Activated CD8-positive, alpha-beta memory T cell treated with anti-CD3 and anti-CD28 coated beads, Interleukin-2, amount 50 U/mL, for 24 hours (primary cell): Measurements from ENCODE around the gene FSHR.

ENCODE experiments used
- DNase-seq: peaks from one replicate; pipeline ENCODE4 v3.0.0-alpha.2; 2020; ENCODE audit errors: extremely low read depth

The FSHR gene, protein sequence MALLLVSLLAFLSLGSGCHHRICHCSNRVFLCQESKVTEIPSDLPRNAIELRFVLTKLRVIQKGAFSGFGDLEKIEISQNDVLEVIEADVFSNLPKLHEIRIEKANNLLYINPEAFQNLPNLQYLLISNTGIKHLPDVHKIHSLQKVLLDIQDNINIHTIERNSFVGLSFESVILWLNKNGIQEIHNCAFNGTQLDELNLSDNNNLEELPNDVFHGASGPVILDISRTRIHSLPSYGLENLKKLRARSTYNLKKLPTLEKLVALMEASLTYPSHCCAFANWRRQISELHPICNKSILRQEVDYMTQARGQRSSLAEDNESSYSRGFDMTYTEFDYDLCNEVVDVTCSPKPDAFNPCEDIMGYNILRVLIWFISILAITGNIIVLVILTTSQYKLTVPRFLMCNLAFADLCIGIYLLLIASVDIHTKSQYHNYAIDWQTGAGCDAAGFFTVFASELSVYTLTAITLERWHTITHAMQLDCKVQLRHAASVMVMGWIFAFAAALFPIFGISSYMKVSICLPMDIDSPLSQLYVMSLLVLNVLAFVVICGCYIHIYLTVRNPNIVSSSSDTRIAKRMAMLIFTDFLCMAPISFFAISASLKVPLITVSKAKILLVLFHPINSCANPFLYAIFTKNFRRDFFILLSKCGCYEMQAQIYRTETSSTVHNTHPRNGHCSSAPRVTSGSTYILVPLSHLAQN

DNA sequence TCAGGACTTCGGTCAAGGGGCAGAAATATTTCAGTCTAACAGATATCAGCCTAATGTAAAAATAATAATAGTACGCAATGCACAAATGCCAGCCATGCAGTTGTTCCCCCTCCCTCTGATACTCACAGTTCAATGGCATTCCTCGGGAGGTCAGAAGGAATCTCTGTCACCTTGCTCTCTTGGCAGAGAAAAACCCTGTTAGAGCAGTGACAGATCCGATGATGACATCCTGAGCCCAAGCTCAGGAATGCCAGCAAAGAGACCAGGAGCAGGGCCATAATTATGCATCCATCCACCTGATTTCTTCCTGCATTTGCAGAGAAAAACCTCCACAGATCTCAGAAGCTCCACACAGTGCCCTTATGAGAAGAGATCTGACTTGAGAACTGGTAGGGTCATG, at the start of gene FSHR:
Gene FSHR (minus strand): TSS at position 376 of the 400 bp plus-strand sequence. CDS start 98 bp downstream, at position 278.
- DNase-seq, result no peak

DNA sequence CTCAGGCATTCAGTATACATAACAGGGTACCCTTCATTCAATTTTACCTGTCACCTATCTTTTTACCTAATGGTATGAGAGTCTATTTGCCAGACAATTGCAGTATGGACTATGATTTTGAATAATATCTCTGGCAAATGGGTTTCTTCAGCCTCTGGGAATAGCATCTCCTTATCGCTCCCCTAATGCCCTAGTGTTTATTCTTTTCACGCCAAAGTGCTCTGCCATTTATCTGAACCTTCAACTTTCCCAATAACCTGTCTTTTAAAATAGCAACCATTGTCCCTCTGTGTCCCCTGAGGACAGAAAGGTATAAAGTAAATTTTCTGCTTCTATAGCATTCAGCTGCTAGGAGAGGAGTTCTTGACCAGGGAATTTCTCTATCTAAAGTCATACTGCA, 45.0 kb upstream of the FSHR start:
- no peak for DNase-seq

DNA sequence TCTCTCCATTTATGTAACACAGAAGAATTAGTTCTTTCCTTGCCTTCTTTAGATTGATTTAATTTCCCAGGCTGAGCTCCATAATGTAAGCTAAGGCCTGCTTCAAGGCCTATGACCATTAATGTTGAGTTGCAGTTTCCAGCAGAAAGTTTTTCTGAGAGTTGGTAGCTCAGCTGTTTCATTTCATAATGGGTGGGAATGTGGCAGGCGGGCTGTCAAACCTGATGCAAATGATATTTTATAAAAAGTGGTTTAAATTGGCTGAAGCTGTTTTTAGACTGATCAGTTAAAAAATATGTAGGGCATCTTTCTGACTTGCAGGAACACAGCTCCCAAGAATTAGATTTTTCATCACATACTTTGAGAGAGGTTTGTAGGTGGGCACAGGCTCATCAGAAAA, 40.4 kb upstream of the FSHR start:
- no peak for DNase-seq

DNA sequence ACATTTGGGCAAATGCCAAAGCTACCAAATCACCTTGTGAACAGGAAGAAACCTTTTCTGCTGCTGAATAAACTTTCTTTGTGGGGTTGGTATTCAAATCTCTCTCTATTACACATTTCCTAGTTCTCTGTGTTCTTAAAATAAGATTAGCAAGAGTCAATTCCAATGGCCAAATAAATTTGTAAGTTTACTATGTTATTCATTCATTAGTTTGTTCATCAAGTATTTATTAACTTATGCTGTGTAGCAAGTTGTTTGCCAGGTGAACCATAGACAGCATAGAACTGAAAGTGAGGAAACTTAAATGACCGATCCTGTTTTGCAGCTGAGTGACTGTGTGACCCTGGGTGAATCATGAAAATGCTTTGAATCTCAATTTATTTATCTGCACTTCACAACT, 37.7 kb upstream of the FSHR start:
- no peak for DNase-seq

DNA sequence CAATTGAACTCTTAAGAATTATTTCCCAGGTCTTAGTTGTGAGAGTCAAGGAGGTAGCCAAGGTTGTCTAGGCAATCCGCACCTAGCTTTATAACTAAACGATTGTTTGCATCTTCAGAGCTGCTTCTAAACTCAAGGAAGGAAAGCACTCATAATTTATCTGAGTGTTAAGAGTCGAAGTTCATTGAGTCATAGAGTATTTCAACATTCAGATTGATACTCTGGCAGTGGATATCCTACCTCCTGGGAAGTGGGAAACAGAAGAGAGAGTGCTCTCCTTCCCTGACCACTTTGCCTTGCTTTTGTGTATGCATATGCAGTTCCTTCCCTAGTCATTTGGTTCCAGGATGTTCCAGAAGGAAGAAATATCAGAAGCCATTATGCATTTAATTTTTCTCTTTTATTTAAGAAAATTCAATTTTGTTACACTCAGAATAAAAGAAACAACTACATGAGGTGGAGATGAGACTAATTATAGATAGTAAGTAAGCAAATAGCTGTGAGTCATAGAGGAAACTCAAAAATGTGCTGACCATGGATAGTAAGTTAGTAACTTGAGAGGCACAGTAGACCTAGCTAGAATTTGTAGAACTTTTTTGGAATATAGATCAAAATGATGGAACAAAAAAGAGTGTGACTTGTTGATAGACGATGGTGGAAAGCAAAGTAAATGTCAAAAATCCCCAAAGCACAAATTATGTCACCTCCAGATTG, 35.4 kb upstream of the FSHR start:
- no peak for DNase-seq

DNA sequence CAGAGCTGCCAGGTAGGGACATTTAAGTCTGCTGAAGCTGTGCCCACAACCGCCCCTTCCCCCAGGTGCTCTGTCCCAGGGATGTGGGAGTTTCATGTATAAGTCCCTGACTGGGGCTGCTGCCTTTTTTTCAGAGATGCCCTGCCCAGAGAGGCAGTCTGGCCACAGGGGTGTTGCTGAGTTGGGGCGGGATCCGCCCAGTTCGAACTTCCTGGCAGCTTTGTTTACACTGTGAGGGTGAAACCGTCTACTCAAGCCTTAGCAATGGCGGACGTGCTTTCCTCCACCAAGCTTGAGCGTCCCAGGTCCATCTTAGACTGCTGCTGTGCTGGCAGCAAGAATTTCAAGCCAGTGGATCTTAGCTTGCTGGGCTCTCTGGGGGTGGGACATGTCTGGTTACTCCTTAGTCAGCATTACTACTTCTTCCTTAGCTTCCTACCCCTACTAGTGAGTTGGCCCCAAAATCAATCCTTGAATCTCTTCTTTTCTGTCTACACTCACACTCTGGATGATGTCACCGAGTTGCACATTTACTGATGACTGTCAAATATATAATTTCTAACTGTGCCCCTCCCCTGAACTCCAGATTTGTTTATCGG, 31.8 kb upstream of the FSHR start:
- no peak for DNase-seq

DNA sequence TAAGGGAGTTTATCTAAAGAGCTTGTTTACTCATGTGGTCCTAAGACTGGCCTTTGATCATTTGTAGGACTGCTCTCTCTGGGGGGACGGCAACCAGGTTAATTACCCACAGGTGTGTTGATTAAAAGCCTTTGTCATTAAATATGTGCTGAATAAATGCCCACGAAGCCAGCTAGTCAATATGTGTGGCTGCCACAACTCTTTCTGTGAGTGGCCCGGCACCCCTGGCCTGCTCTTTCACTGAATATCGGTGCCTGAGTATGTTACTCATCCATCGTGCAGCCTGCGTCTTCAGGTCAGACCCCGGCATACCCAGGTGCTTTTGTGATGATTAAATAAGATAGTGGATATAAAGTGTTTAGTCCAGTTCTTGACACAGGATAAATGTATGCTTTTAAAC, 24.3 kb upstream of the FSHR start:
- no peak for DNase-seq

DNA sequence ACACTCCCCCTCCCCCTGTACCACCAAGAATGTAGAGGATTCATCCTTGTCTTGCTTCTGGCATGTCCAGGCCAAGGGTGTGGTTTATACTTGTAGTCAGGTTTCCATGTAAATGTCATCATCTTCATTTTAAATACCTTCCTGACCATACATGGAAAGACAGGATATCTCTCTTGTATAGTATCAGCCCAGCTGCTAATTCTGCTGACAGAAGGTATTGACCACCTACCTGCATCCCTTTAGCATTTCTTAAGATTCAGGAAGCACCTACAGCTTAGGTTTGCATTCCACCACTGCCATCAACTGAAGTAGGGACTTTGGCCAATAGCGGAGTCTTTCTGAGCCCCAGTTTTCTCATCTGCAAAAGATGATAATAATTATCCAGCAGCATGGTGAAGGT, 22.9 kb upstream of the FSHR start:
- DNase-seq, result no peak

DNA sequence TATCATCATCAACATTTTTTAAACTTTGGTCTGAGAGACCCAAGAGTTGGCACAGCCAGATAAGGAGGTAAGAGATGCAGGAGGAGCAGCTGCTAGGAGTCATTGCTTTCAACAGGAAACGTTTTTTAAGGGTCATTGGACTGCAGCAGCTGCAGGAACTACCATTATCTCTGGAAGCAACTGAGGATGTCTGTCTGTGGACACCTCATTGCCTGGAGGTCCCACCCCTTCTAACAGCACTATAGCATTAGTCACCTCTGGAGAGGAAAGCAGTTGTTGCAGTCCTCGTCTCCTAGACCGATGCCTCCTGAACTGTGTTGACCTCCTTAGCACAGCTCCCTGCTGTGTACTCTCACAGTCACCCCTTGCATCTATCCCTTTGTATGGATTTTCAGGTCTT, 21.5 kb upstream of the FSHR start:
- DNase-seq, result no peak

DNA sequence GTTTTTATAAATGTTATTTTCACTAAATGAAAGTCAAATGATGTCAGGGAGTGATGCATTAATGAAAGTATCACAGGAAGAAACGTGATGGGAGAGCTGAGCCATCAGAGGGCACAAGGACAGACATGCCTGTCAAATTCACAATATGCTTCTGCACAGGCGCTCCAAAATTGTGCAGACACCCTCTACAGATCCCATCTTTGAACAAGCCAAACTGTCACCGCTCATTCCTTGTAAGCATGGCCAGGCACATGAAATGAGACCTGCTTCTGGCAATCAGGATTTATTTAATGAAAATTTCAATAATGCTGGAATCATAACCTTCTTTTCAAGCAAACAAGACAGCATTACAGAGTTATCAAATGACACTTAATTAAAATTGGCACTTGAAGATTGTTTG, 20.4 kb upstream of the FSHR start:
- no peak for DNase-seq

DNA sequence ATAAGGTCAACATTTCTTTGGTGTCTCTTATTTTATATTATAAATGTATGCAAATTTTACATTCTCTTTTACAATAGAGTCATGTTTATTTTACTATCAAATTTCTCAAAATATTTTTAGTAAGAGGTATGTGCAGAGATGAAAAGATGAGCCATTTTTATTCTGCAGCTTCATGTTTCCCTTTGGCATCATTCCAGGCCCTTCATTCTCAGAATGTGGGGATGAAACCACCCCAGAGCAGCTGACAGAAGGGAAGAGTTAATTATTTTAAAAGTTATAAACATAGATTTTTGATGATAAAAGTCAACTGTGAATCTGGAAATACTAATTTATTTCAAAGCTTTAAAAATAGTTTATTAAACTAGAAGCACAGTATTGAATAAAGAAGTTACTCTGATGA, 12.8 kb upstream of the FSHR start:
- no peak for DNase-seq

DNA sequence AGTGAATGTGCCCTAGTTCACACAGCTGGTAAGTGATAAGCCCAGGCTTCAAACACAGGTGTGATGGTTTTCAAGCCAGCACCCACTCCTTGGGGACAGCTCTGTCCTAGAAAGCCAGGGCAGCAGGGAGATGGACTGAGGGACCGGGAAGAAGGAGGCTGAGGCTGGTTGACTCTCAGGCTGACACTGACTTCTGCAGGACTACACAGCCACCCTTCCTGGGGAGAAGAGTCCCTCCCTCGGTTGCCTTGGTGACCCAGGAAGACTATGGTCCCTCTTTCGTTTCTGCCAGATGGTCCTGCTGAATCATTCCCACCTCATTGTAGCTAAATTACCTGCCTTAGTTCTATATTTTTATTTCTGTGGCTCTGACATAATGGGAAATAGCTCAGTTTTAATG, 11.3 kb upstream of the FSHR start:
- DNase-seq, result no peak

DNA sequence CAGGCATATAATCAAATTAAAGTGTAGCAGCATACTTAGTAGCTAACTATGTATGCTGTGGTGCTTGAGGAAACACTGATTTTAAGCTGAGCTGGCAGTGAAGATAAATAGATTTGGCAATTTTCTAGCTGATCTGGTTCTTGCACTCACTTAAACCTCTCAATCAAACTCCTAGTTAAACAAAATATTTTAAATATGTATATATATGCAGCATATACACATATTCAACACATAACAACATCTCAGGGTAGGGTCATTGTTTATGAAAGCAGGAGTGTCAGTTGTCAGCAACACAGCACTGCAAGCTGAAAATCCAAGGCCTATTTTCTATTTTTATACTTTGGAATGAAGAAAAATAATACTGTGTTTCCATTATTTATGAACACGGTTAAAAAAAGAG, 10.4 kb upstream of the FSHR start:
- no peak for DNase-seq

DNA sequence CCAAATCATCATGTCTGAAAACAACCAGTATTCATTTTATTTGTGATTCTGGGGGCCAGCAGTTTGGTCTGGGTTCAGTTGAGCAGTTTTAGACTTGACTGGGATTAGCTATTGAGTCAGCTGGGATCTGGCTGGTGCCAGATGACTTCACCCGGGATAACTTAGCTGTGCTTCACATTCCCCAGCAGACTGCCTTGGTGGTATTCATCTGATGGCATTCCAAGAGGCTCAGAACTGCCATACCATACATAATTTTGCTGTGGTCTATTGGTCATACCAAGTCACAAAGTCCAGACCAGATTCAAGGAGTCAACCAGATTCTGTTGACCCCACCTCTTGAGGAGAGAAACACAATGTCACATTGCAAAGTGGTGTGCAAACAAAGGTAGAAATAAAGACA, 7.8 kb upstream of the FSHR start:
- no peak for DNase-seq

DNA sequence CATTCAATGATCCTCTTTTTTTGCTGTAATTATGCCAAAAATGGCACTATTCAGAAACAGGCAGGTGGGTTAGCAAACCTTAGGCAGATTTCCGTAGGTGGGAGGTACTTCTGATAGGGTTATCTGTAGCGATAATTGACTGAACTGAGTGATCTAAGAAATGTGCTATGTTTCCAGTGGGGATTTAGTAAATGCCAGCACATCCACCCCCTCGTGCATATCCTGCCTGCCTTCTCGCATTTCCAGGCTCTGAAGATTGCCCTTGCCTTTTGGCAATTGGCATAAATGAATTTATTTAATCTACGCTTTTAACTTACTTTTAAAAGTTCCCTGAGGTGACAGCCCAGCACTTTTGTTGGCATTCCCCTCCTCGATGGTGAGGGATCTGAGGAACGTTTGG, 576 bp upstream of the FSHR start:
- DNase-seq, result no peak

DNA sequence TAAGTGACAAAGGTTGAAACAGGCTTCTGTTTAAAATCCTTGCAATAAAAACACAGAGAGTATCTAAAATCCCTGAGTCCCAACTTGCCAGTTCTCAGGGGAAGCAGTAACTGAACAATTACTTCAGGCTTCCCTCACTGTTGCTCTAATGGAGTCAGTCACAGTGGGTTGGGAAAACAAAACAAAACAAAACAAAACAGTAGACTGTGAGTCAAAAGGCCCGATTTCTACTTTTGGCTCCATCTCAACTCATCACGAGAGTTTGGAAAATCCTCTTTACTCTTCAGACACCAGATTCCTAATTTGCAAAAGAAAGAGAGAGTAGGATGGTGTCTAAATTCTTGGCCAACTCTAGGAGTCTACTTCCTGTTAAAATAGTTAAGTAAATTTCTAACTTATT, 1.1 kb downstream of the FSHR start:
- no peak for DNase-seq

DNA sequence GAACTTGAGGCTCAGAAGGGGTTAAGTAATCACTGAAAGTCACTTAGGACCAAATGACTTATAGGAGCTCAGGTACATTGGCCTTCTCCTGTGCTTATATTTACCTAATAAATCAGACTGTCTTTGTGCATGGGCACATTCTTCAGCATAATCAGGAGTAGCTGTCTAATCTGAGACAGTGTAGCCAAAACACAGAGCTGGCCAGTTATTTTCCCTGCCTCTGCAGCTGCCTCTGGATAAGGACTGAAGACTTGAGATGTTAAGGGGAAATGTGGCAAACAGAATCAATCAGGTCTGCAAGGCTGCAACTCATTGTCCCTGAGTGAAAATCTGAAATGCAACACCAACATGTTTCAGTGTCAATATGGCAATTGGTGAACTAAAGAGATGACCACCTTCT, 1.5 kb downstream of the FSHR start:
- no peak for DNase-seq

DNA sequence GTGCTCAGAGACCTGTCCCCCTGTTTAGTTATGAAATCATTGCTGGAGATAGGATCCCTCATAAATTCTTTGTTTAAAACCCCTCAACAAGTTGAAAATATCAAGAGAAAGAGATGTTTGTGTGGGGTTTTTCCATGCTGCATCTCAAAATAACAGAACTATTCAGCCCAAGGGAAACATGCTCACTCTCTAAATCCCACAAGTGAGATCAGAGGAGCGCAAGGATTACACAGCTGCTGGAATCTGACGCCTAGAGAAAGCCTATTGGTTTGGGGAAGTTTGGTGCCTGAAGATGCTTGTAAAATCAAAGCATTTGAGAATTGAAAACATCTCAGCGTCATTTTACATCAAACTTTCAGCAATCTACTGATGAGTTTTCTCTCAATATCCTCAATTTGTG, 7.9 kb downstream of the FSHR start:
- DNase-seq, result no peak

DNA sequence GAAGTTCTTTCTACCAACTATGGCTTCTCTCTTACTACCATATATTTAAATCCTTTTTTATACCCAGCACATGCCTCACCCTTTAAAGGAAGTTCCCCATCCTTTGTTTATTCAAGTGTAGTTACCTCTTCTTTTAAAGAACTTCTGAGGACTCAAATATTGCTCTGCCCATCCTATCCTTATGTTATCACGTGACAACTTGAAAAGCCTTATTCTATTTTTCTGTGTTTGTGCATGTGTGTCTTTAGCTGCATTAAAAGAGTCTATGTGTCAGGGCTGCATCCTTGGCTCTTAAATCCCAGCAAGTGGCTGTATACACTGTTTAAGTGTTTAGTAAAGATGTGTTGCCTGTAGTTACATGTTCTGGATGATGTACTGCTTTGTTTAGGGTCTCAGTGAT, 22.5 kb downstream of the FSHR start:
- DNase-seq, result no peak

DNA sequence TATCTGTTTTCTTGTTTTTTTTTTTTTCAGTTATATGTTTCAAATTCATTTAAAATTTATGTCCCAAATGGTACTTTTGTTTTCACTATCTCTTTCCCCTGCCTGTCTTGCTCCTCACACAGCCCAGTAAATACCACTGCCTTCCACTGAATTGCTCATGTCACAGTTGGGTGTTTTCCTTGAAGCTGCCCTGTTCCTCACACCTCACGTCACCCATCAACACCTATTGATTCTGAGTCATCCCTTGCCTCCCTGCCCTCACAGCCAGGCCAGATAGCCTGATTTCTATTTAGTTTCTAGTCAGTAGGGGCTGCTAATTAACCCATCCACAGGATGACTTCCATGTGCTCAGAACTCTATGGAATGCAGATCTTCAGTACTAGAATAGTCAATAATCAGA, 25.3 kb downstream of the FSHR start:
- DNase-seq, result no peak

DNA sequence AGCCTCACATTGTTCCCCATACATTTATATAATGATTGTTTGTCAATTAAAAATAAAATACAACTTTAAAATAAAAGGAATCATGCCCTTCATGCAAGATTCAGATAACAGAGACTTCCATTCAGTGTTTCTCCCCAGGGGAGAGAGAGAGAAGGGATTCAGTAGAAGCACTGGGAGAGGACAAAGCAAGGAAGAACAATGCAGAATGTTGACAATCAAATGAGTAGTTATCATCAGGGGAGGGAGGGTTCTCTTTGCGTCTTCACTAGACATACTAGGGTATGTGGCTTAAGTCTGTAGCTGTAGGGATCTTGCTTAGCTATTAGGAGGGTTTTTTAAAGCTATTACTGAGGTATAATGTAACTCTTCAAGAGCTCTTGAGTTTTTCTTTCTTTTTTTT, 30.7 kb downstream of the FSHR start:
- no peak for DNase-seq

DNA sequence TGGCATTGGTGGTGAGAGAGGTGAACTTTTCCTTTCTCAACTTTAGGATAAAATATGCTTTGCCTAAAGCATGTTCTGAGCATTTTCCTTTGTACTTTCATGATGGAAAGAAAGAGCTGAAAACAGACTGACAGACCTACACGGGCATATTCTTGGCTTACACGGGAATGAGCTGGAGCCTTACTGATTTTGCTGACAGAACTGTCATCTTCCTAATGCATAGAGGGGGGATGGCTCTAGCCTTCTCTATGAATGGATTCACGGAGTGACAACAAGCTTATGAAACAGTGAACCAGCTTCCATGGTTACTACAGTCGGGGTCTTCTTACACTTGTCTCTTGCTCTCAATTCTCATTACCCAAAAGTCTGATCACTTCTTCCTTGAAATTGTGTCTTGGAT, 32.2 kb downstream of the FSHR start:
- DNase-seq, result no peak

DNA sequence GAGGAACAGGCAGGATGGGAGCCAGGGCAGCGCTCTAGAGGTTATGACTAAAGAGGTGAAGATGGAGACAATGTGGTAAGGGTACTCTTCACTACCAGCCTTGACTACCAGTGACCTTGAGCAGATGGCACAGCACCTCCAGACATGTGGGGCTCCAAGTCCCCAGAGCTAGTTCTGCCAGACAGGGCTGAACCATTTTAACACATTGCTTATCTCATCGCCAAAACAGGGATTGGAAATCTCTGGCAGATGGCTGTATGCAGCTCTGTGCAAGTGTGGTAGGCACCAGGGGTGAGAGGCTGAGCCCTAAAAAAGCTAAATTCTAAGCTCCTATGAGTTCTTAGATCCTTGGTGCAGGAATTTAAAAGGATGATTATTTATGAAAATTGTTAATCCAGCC, 41.3 kb downstream of the FSHR start:
- DNase-seq, result no peak
